BJ (cell line): Measurements from ENCODE around the gene GCLC. TPM values are rescaled to one million over a fixed set of nuclear protein-coding genes. Genes with fewer than 3 reads are reported as not detected.
"Not testable (repeated sequence)": the region's sequence is repeated elsewhere in the genome, so short reads cannot be mapped to it uniquely, and the experiment has no call there.

Experiments
- CTCF ChIA-PET: fragments of 350-600 bp; formaldehyde crosslinking; extraction: SDS; loops from one replicate; lab custom pipeline; 2021; ENCODE audit warnings: antibody characterized with exemption, inconsistent platforms; lab: Yijun Ruan, JAX
- POLR2A ChIA-PET: fragments of 300-600 bp; sonication (Branson Sonifier 250); formaldehyde crosslinking; extraction: SDS; loops from one replicate; lab custom pipeline; 2021; ENCODE audit warnings: antibody characterized with exemption; lab: Charles Lee
- DNase-seq: peaks from one replicate; pipeline ENCODE4 v3.0.0-alpha.2; 2011; ENCODE audit warnings: low read depth
- H3K27me3 ChIP-seq: 2 replicates; pipeline ENCODE4 v1.6.0; 2011; ENCODE audit warnings: low read length; ENCODE audit not compliant: control insufficient read depth, insufficient read depth
- H3K36me3 ChIP-seq: 2 replicates; pipeline ENCODE4 v1.5.1; 2011; ENCODE audit warnings: low read length; ENCODE audit not compliant: control insufficient read depth, insufficient read depth
- H3K4me3 ChIP-seq: 2 replicates; pipeline ENCODE4 v1.5.1; 2011; ENCODE audit warnings: low read depth, mild to moderate bottlenecking, control low read depth, low read length
- CTCF ChIP-seq: IDR thresholded peaks from 2 replicates; pipeline ENCODE4 v1.5.1; 2011; ENCODE audit warnings: low read depth, mild to moderate bottlenecking, control low read depth, inconsistent platforms, low read length, moderate library complexity; ENCODE audit not compliant: insufficient read depth
- polyA plus RNA-seq: library from polyadenylated mRNA; depleted of rRNA; stranded (reverse); fragments of >200 nt; gene quantifications from 2 replicates; pipeline ENCODE4 v1.2.3, GENCODE V29; 2011

Gene GCLC
- polyA plus RNA-seq, 1 experiment = 8.4 TPM

GRCh38 chr6:53556986-53557715 is 12.2 kb upstream of the GCLC start:
- ChIA-PET POLR2A (no interaction called here), CTCF (interaction anchor here (0.6 kb wide), 1 partner anchor 94 kb away, joined by 3 read pairs; no protein-coding TSS in a partner anchor)
- no peak for DNase-seq
- peaks cover 1% of the 10 kb centered on the region; the same call in 1 of the 2 replicates for H3K27me3 ChIP-seq
- TF ChIP-seq CTCF = no peak
- H3K36me3 ChIP-seq = no peaks in the 10 kb centered on the region
- no peak overlapping the region for H3K4me3 ChIP-seq

GRCh38 chr6:53553600-53553999 is 8.7 kb upstream of the GCLC start:
- H3K4me3 ChIP-seq, POLR2A ChIA-PET, H3K27me3 ChIP-seq, H3K36me3 ChIP-seq, DNase-seq, CTCF ChIA-PET: not testable (repeated sequence)

- POLR2A ChIA-PET, DNase-seq, CTCF ChIA-PET, H3K36me3 ChIP-seq, H3K27me3 ChIP-seq, H3K4me3 ChIP-seq: not testable (repeated sequence)
These were observed 6.8 kb upstream of the GCLC start for GRCh38 chr6:53551681-53552080.

DNA sequence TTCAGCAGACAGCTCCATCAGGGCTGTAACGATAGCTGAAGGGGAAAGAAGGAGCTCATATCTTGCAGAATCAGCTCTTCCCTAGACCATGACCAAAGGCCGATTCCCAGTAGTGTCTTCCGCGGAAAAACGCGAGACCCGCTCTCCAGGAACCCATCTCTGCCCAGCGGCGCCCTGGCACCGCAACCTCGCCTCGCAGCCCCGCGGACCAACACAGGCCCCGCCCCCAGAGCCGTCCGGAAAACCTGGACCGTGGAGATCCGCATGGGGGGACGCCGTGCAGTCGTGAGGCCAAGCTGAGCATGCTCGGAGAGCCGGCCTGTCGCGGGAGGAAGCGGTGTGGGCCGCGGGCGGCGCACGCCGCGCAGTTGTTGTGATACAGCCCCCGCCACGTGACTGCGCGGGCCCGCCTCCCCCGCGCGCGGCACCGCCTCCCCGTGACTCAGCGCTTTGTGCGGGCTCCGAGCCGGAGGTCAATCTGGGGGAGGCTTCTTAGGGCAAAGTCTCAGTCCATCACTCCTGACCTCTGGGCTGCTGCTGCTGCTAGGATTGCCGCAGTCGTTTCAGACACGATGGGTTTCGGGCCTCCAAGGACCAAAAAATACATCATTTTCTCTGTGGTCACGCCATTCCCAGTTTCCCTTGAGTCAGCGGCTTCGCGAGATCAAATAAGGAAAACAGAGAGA is 3.1 kb upstream of the GCLC start:
- peak overlapping the region; percentile 51 for H3K4me3 ChIP-seq
- ChIA-PET CTCF (interaction anchor here (0.9 to 2.1 kb wide), 6 partner anchors 9 to 171 kb away, joined by 3 to 5 read pairs (median 4); no protein-coding TSS in a partner anchor), POLR2A (no interaction called here)
- H3K27me3 ChIP-seq = no peaks in the 10 kb centered on the region
- H3K36me3 ChIP-seq = no peaks in the 10 kb centered on the region
- peak; percentile 79 for DNase-seq
- TF ChIP-seq CTCF = no peak

GRCh38 chr6:53547166-53547810 is 2.4 kb upstream of the GCLC start:
- Histone ChIP-seq H3K4me3 (peak overlapping the region; percentile 51), H3K27me3 (no peaks in the 10 kb centered on the region), H3K36me3 (no peaks in the 10 kb centered on the region)
- no peak for TF ChIP-seq CTCF
- DNase-seq = no peak
- ChIA-PET POLR2A (no interaction called here), CTCF (interaction anchor here (0.9 to 2.1 kb wide), 6 partner anchors 9 to 171 kb away, joined by 3 to 5 read pairs (median 4); no protein-coding TSS in a partner anchor)

DNA sequence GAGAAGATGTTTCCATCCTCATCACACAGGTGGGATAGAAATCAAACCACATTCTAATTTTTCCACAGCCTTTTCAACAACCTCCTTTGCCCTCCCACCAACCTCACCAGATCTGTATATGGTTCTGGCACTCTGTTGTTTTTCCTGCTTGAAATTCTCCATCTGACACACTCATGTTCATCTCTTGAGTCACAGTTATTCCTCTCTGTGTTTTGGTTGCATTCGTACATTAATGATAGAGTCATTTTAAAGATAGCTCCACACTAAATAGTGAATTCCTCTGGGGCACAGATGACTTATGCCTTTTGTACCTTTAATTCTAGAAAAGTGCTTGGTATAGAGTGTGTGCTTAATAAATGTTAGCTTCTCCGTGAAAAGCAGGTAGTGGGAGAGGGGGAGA is 1.4 kb upstream of the GCLC start:
- no peaks in the 10 kb centered on the region for H3K27me3 ChIP-seq
- H3K36me3 ChIP-seq = no peaks in the 10 kb centered on the region
- no peak for DNase-seq
- no peak for TF ChIP-seq CTCF
- H3K4me3 ChIP-seq = no peak overlapping the region
- POLR2A ChIA-PET = interaction anchor here (0.6 kb wide), 1 partner anchor 114 kb away, joined by 4 read pairs; no protein-coding TSS in a partner anchor
- CTCF ChIA-PET = no interaction called here
